H9 (cell line): ENCODE data around the gene HEG1. TPM values are rescaled to one million over a fixed set of nuclear protein-coding genes. Genes with fewer than 3 reads are reported as not detected.

ENCODE experiments used
- DNase-seq: peaks from one replicate; pipeline ENCODE4 v3.0.0-alpha.2; 2017
- H2AFZ ChIP-seq: one replicate; pipeline ENCODE4 v1.6.1; 2013; ENCODE audit warnings: mild to moderate bottlenecking, low read length, control low read depth, moderate library complexity
- H2AK5ac ChIP-seq: 2 replicates; pipeline ENCODE4 v1.6.1; 2013; ENCODE audit warnings: low read length, control low read depth, mixed read lengths; ENCODE audit not compliant: insufficient read length
- H2BK120ac ChIP-seq: one replicate; pipeline ENCODE4 v1.6.1; 2013; ENCODE audit warnings: low read depth, mild to moderate bottlenecking, low read length, control low read depth, inconsistent platforms; ENCODE audit not compliant: poor library complexity, severe bottlenecking
- H2BK12ac ChIP-seq: 2 replicates; pipeline ENCODE4 v1.6.1; 2013; ENCODE audit warnings: low read length, control low read depth, mixed read lengths, low read depth; ENCODE audit not compliant: insufficient read length
- H2BK15ac ChIP-seq: 2 replicates; pipeline ENCODE4 v1.6.1; 2013; ENCODE audit warnings: low read depth, low read length, control low read depth
- H2BK20ac ChIP-seq: one replicate; pipeline ENCODE4 v1.6.1; 2013; ENCODE audit warnings: low read depth, mild to moderate bottlenecking, low read length, control low read depth, inconsistent platforms; ENCODE audit not compliant: poor library complexity, severe bottlenecking
- H2BK5ac ChIP-seq: 2 replicates; pipeline ENCODE4 v1.6.1; 2013; ENCODE audit warnings: low read length, control low read depth, mixed read lengths; ENCODE audit not compliant: insufficient read length
- H3K14ac ChIP-seq: 2 replicates; pipeline ENCODE4 v1.6.1; 2013; ENCODE audit warnings: low read length, control low read depth; ENCODE audit not compliant: insufficient read depth
- H3K18ac ChIP-seq: 2 replicates; pipeline ENCODE4 v1.6.1; 2013; ENCODE audit warnings: low read depth, mild to moderate bottlenecking, mixed read lengths, low read length, control low read depth; ENCODE audit not compliant: insufficient read length
- H3K23ac ChIP-seq: 2 replicates; pipeline ENCODE4 v1.6.1; 2013; ENCODE audit warnings: low read length, control low read depth, mixed read lengths, low read depth; ENCODE audit not compliant: insufficient read length
- H3K23me2 ChIP-seq: 2 replicates; pipeline ENCODE4 v1.6.1; 2013; ENCODE audit warnings: low read depth, mild to moderate bottlenecking, mixed read lengths, low read length, control low read depth; ENCODE audit not compliant: insufficient read length, poor library complexity, severe bottlenecking
- H3K27ac ChIP-seq: 2 replicates; pipeline ENCODE4 v1.5.1; 2013; ENCODE audit warnings: low read length, control low read depth, mixed read lengths, low read depth; ENCODE audit not compliant: insufficient read length
- H3K27me3 ChIP-seq: 2 replicates; pipeline ENCODE4 v1.6.1; 2013; ENCODE audit warnings: low read length, control low read depth, inconsistent platforms; ENCODE audit not compliant: insufficient read depth
- H3K4ac ChIP-seq: 2 replicates; pipeline ENCODE4 v1.6.1; 2013; ENCODE audit warnings: low read depth, mild to moderate bottlenecking, control low read depth, inconsistent platforms, low read length, moderate library complexity
- H3K4me1 ChIP-seq: 2 replicates; pipeline ENCODE4 v1.6.1; 2013; ENCODE audit warnings: low read length, control low read depth, inconsistent platforms; ENCODE audit not compliant: insufficient read depth
- H3K4me2 ChIP-seq: 2 replicates; pipeline ENCODE4 v1.6.1; 2013; ENCODE audit warnings: low read length, control low read depth, mixed read lengths; ENCODE audit not compliant: insufficient read length, insufficient read depth
- H3K56ac ChIP-seq: 2 replicates; pipeline ENCODE4 v1.6.1; 2013; ENCODE audit warnings: low read depth, mild to moderate bottlenecking, mixed read lengths, low read length, control low read depth; ENCODE audit not compliant: insufficient read length
- H3K79me1 ChIP-seq: 2 replicates; pipeline ENCODE4 v1.6.1; 2013; ENCODE audit warnings: low read depth, mild to moderate bottlenecking, moderate library complexity, low read length, control low read depth, inconsistent platforms; ENCODE audit not compliant: insufficient read depth, poor library complexity, severe bottlenecking
- H3K79me2 ChIP-seq: 2 replicates; pipeline ENCODE4 v1.6.1; 2013; ENCODE audit warnings: low read length, control low read depth, inconsistent platforms; ENCODE audit not compliant: insufficient read depth
- H3K9ac ChIP-seq: 2 replicates; pipeline ENCODE4 v1.6.1; 2013; ENCODE audit warnings: low read length, control low read depth, mixed read lengths; ENCODE audit not compliant: insufficient read length; ENCODE audit errors: extremely low read depth
- H3K9me3 ChIP-seq: one replicate; pipeline ENCODE4 v1.6.1; 2013; ENCODE audit warnings: low read depth, low read length, inconsistent platforms; ENCODE audit not compliant: control insufficient read depth
- H3T11ph ChIP-seq: one replicate; pipeline ENCODE4 v1.6.1; 2013; ENCODE audit warnings: mild to moderate bottlenecking, low read length, control low read depth, inconsistent platforms
- H4K20me1 ChIP-seq: one replicate; pipeline ENCODE4 v1.6.1; 2013; ENCODE audit not compliant: control insufficient read depth, insufficient read length, insufficient read depth
- H4K5ac ChIP-seq: 2 replicates; pipeline ENCODE4 v1.6.1; 2013; ENCODE audit warnings: low read depth, mild to moderate bottlenecking, mixed read lengths, low read length, control low read depth; ENCODE audit not compliant: insufficient read length
- H4K8ac ChIP-seq: replicated peaks from 2 replicates; pipeline ENCODE4 v1.6.1; 2013; ENCODE audit warnings: low read length, control low read depth, mixed read lengths, low read depth; ENCODE audit not compliant: insufficient read length
- H4K91ac ChIP-seq: 2 replicates; pipeline ENCODE4 v1.6.1; 2013; ENCODE audit warnings: low read depth, mild to moderate bottlenecking, moderate library complexity, mixed read lengths, low read length, control low read depth; ENCODE audit not compliant: insufficient read length
- H3K27ac Mint-ChIP-seq, 3 experiments: 2 replicates in 2 of 3; 3 replicates in 1 of 3; pipeline ENCODE4 v1.8.0; 2020 to 2021; ENCODE audit warnings: mixed read lengths in 3 of 3, mild to moderate bottlenecking in 1 of 3, moderate library complexity in 1 of 3
- H3K27me3 Mint-ChIP-seq: 2 replicates; pipeline ENCODE4 v1.8.0; 2021; ENCODE audit warnings: low read depth, mild to moderate bottlenecking, moderate library complexity, mixed read lengths
- H3K36me3 Mint-ChIP-seq, 3 experiments: 2 replicates in 2 of 3; 3 replicates in 1 of 3; pipeline ENCODE4 v1.8.0; 2020 to 2021; ENCODE audit warnings: low read depth in 3 of 3, mixed read lengths in 3 of 3; ENCODE audit not compliant: insufficient read depth in 1 of 3
- H3K4me1 Mint-ChIP-seq, 2 experiments: 2 replicates each; pipeline ENCODE4 v1.8.0; 2020; ENCODE audit warnings: mixed read lengths in 2 of 2
- H3K4me3 Mint-ChIP-seq, 2 experiments: 2 replicates in 1 of 2; 3 replicates in 1 of 2; pipeline ENCODE4 v1.8.0; 2020 to 2021; ENCODE audit warnings: mild to moderate bottlenecking in 2 of 2, mixed read lengths in 2 of 2, moderate library complexity in 1 of 2
- H3K9me3 Mint-ChIP-seq, 2 experiments: 2 replicates in 1 of 2; 3 replicates in 1 of 2; pipeline ENCODE4 v1.8.0; 2020; ENCODE audit warnings: mild to moderate bottlenecking in 2 of 2, mixed read lengths in 2 of 2, moderate library complexity in 1 of 2
- CTCF ChIP-seq: fragments of 200-600 bp; sonication (generic); conservative IDR thresholded peaks from 3 replicates; pipeline ENCODE4 v1.8.0; 2021; ENCODE audit warnings: antibody characterized with exemption, mild to moderate bottlenecking
- WGBS: extraction: QIAGEN DNeasy Blood & Tissue Kit; methylation state at CpG from one replicate; pipeline ENCODE4 v1.1.7; 2013; ENCODE audit warnings: missing lambda C conversion rate, low lambda C conversion rate, mixed read lengths; ENCODE audit not compliant: insufficient read length; ENCODE audit errors: extremely low coverage; 5-methylcytosine and 5-hydroxymethylcytosine counted together
- total RNA-seq: library from RNA; stranded (reverse); gene quantifications from 2 replicates; pipeline ENCODE4 v1.2.1, GENCODE V29; 2021

HEG1 gene
- total RNA-seq, 1 experiment from 2014 or later, result 10.3 TPM

- Histone ChIP-seq H4K5ac (no peak overlapping the region), H3K4ac (no peak overlapping the region), H3K27me3 (no peaks in the 10 kb centered on the region), H3K14ac (no peak overlapping the region), H3K18ac (no peak overlapping the region), H3K23me2 (no peaks in the 10 kb centered on the region), H2BK120ac (no peak overlapping the region), H3K9ac (no peak overlapping the region), H4K20me1 (no peaks in the 10 kb centered on the region), H2AFZ (no peak overlapping the region), H4K91ac (no peak overlapping the region), H3K27ac (no peak overlapping the region), H3K4me1 (no peaks in the 10 kb centered on the region), H3K9me3 (no peaks in the 10 kb centered on the region), H2BK12ac (no peak overlapping the region), H4K8ac (no peak overlapping the region), H3T11ph (no peak overlapping the region), H3K23ac (no peak overlapping the region), H2BK15ac (no peak overlapping the region), H3K56ac (no peak overlapping the region), H3K79me2 (no peaks in the 10 kb centered on the region), H3K79me1 (no peaks in the 10 kb centered on the region), H3K4me2 (no peak overlapping the region), H2BK5ac (no peak overlapping the region), H2BK20ac (no peak overlapping the region), H2AK5ac (no peak overlapping the region)
- no peak overlapping the region for H3K27ac Mint-ChIP-seq
- H3K4me1 Mint-ChIP-seq, result 0 out of 4 replicates have a peak, but pooled peaks cover 0 to 3% of the 10 kb centered on the region in 2 experiments
- no peak for TF ChIP-seq CTCF
- no peak for DNase-seq
- peaks cover 17 to 19% (median 18%) of the 10 kb centered on the region in 3 experiments for H3K36me3 Mint-ChIP-seq
- H3K27me3 Mint-ChIP-seq, result no peaks in the 10 kb centered on the region; the same call in 1 of the 2 replicates
- no CpG with 5 or more reads among the region's 7 CpGs for WGBS
- H3K4me3 Mint-ChIP-seq, result no peak overlapping the region
- H3K9me3 Mint-ChIP-seq, result peaks cover 0 to 3% of the 10 kb centered on the region in 2 experiments; a peak in 1 of 5 replicates
Measured at GRCh38 chr3:124978627-124979026, 77.2 kb downstream of the HEG1 start.
